Lower lobe of right lung (tissue), 2 donors: ENCODE measurements around the gene CENPM. TPM values are rescaled to one million over a fixed set of nuclear protein-coding genes. Genes with fewer than 3 reads are reported as not detected.

Source experiments
- ATAC-seq, 2 donors: fragments of 200-7000 bp; cut with Tn5 transposase; one replicate each; pipeline ENCODE4 v1.9.1; 2020 to 2022; ENCODE audit warnings: mild to moderate bottlenecking in 2 of 2, moderate library complexity in 2 of 2
- DNase-seq: peaks from one replicate; pipeline ENCODE4 v3.0.0-alpha.2; 2020
- H3K27ac ChIP-seq: fragments of 200-600 bp; one replicate; pipeline ENCODE4 v1.8.0; 2022
- H3K27me3 ChIP-seq: fragments of 200-600 bp; one replicate; pipeline ENCODE4 v1.8.0; 2022; ENCODE audit warnings: low read depth
- H3K36me3 ChIP-seq: fragments of 200-600 bp; one replicate; pipeline ENCODE4 v1.8.0; 2022; ENCODE audit warnings: mild to moderate bottlenecking
- H3K4me1 ChIP-seq: fragments of 200-600 bp; one replicate; pipeline ENCODE4 v1.8.0; 2022
- H3K4me3 ChIP-seq: fragments of 200-600 bp; one replicate; pipeline ENCODE4 v1.8.0; 2022; ENCODE audit warnings: mild to moderate bottlenecking
- H3K9me3 ChIP-seq: fragments of 200-600 bp; one replicate; pipeline ENCODE4 v1.8.0; 2022
- intact Hi-C: fragments of 100-400 bp; cut with DNase I; formaldehyde crosslinking; loops from one replicate; pipeline ENCODE4 v1.11.0; 2022
- total RNA-seq: library from RNA; stranded (reverse); fragmentation: NEBNext Ultra II Directional; extraction: Animal tissue kit (Norgen Biotek cat#: 25700); gene quantifications from one replicate; pipeline ENCODE4 v1.2.1, GENCODE V29; 2021
- TF ChIP-seq, protein P1 (sequence below): fragments of 200-600 bp; IDR thresholded peaks from one replicate; pipeline ENCODE4 v1.8.0; 2022; ENCODE audit warnings: antibody characterized with exemption, mild to moderate bottlenecking
- donor health status: DM: no; HTN: yes; CAD: no; lungs with severe emphysema.

Gene CENPM
- total RNA-seq, 1 donor from 2014 or later = 2.3 TPM

DNA sequence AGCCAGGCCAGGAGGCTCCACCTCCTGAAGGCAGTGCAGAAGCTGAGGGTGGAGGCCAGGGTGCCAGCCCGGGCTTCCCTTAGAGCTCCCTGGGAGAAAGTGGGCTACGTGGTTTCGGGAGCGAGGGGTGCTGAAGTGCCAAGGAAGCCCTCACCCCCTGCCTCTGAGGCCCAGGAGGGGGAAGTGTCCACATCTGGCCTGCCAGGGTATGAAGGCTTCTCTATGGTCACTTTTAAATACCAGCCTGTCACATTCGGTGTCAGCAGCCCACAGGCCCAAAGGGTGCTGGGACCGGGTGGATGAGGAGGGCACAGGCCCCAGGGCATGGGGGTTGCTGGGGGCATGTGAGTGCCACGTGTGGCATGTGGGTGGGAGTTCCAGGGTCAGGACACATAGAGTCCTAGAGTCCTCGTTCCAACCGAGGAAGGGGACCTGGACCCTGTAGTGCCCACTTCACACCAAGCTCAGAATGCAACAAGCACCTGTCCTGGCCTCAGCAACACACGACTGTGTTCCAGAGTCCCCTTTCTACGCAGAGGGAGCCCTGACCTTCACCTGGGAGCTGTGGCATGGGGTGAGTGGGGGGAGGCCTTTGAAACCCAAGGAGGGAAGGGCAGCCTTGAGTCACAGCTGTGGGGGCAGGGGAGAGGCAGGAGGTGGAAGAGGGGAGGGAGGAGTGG is 33.8 kb downstream of the CENPM start:
- DNase-seq = no peak
- intact Hi-C loops = no loop called here
- Histone ChIP-seq H3K4me1 (peaks cover 31% of the 10 kb centered on the region), H3K27me3 (peaks cover 90% of the 10 kb centered on the region), H3K4me3 (no peak overlapping the region), H3K36me3 (no peaks in the 10 kb centered on the region), H3K27ac (no peak overlapping the region), H3K9me3 (no peaks in the 10 kb centered on the region)
- ATAC-seq = no peak
- TF ChIP-seq, protein P1, sequence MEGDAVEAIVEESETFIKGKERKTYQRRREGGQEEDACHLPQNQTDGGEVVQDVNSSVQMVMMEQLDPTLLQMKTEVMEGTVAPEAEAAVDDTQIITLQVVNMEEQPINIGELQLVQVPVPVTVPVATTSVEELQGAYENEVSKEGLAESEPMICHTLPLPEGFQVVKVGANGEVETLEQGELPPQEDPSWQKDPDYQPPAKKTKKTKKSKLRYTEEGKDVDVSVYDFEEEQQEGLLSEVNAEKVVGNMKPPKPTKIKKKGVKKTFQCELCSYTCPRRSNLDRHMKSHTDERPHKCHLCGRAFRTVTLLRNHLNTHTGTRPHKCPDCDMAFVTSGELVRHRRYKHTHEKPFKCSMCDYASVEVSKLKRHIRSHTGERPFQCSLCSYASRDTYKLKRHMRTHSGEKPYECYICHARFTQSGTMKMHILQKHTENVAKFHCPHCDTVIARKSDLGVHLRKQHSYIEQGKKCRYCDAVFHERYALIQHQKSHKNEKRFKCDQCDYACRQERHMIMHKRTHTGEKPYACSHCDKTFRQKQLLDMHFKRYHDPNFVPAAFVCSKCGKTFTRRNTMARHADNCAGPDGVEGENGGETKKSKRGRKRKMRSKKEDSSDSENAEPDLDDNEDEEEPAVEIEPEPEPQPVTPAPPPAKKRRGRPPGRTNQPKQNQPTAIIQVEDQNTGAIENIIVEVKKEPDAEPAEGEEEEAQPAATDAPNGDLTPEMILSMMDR = no peak

DNA sequence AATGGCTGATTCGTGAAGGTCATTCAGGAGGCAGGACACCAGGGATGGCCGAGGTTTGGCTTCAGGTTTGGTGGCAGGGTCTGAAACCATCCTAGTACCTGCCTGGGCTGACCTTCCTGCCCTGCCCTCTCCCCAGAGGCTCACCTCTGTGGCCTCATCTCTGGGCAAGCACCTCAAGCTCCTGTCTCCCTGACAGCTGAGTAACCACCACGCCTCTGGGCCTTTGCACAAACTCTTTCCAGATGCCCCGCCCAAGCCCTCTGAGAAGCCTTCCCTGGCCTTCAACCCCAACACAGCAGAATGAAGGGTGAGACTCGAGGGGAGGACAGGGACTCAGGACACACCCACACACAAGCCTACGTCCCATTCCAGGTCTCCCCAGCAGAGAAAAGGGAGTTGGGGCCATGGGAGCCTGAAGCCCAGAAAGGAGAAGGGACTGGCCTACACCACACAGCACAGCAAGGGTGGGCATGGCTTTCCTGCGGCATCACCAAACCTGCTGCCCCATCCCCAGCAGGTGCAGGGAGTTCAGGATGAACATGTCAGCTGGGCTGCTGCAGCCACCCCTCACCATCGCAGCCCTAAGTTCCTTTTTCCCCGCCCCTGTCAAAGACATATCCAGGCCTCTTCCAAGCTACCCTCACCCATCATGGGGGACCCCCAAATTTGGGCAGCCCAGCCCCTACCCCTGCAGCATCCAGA is 34.5 kb downstream of the CENPM start:
- intact Hi-C loops = no loop called here
- Histone ChIP-seq H3K4me1 (peaks cover 26% of the 10 kb centered on the region), H3K27ac (no peak overlapping the region), H3K27me3 (peaks cover 84% of the 10 kb centered on the region), H3K4me3 (no peak overlapping the region), H3K36me3 (no peaks in the 10 kb centered on the region), H3K9me3 (no peaks in the 10 kb centered on the region)
- ATAC-seq = no peak
- TF ChIP-seq, protein P1 = no peak
- no peak for DNase-seq

DNA sequence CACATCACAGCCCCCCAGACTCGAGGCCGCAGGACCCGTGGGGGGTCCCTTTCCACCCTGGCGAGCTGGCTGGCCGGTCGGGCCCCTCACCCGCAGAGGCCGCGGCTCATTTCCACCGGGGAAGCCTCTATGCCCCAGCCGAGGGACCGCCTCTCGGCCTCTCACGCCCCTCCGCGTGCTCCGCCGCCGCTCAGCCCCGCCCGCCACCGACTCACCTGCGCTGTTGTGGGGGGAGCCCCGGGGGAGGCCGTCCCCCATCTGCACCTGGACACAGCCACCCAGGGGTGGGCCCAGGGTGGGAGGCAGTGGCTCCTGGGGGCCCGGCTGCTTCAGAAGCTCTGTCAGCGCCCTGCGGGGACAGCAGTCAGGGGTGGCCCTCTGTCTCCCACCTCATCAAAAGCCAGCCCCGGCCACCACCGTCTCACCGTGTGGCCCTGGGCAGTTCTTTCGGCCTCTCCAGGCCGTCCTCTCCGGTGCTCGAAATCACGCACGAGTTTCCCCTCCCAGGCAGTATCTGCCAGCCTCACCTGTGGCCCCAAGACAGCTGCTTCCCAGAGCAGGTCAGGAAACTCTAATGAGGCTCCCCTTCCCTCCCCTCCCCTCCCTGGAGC is 35.8 kb downstream of the CENPM start:
- H3K4me3 ChIP-seq = peak overlapping the region; percentile 42
- TF ChIP-seq, protein P1 = no peak
- H3K27me3 ChIP-seq = peaks cover 70% of the 10 kb centered on the region
- intact Hi-C loops = no loop called here
- ATAC-seq (peak in 1 of 2 donors; percentile 2), DNase-seq (no peak)
- H3K4me1 ChIP-seq = peaks cover 26% of the 10 kb centered on the region
- peaks cover 8% of the 10 kb centered on the region for H3K36me3 ChIP-seq
- no peaks in the 10 kb centered on the region for H3K9me3 ChIP-seq
- H3K27ac ChIP-seq = no peak overlapping the region

DNA sequence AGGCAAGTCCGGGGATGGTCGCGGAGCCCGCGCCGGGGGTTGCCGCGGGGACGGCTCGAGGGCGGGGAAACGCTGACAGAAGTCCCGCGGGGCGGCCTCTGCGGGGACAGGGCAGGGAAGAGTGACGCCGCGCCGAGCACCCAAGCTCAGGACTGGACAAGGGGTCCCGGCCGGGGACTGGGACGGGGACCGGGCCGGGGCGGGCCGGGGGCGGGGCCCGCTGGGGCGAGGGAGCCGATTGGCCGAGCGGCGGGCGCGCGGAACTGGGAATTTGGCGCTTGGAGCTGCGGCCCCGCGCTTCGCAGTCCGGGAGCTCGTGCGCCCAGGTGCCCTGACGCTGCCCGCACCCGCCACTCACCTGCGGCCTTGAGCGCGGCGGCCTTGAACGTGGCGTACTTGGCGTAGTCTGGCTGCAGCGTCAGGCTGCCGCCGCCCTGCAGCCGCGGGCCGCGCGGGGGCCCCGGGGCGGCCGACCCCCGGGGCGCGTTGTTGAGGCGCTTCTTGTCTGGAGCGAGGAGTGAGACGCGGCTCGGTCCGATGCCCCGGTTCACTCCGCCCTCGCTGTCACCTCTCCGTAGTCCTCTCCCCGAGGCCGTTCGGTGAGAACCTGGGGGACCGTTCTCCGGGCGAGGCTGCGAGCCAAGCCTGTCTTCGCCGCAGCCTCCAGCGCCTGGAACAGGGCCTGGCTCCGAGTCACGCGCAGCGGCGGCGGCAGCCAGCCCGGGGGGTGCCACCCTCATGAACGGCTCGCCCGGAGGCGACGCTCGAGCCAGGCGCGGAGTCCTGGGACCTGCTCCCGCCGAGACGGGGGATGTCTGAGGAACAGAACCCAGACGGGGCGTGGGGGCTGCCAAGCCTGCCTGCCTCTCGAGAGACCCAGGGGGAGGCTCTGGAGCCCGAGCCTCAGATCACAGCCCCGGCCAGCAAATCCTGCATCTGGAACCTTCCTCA is 36.6 kb downstream of the CENPM start:
- no peaks in the 10 kb centered on the region for H3K9me3 ChIP-seq
- ATAC-seq = peak; percentile 7 to 47
- DNase-seq = no peak
- H3K4me3 ChIP-seq = peak overlapping the region; percentile 42
- peaks cover 62% of the 10 kb centered on the region for H3K27me3 ChIP-seq
- TF ChIP-seq, protein P1 = no peak
- H3K4me1 ChIP-seq = peaks cover 22% of the 10 kb centered on the region
- intact Hi-C loops = no loop called here
- H3K27ac ChIP-seq = no peak overlapping the region
- H3K36me3 ChIP-seq = peaks cover 16% of the 10 kb centered on the region
